ENCODE results near the gene ZSCAN29. TPM values are rescaled to one million over a fixed set of nuclear protein-coding genes. Genes with fewer than 3 reads are reported as not detected.

Gene ZSCAN29
- polyA plus RNA-seq, 1 donor from 2014 or later, result 37.5 TPM

GRCh38 chr15:43325039-43325684 is 45.7 kb downstream of the ZSCAN29 start:
- H3K27me3 ChIP-seq (ENCODE audit: insufficient read depth, low read depth, low read length), result no peaks in the 10 kb centered on the region
- TF ChIP-seq MXI1 (conservative IDR thresholded peaks at IDR 0.05; ENCODE audit: poor library complexity, severe bottlenecking) (no peak), TAF1 (IDR thresholded peaks at IDR 0.05; ENCODE audit: low read depth) (no peak), SMC3 (conservative IDR thresholded peaks at IDR 0.05; ENCODE audit: poor library complexity) (no peak), RAD21 (conservative IDR thresholded peaks at IDR 0.05) (no peak), POLR2AphosphoS5 (IDR thresholded peaks at IDR 0.05) (no peak), EP300 (conservative IDR thresholded peaks at IDR 0.05; ENCODE audit: poor library complexity, severe bottlenecking) (no peak), EZH2 (IDR thresholded peaks at IDR 0.05; ENCODE audit: borderline replicate concordance, insufficient read depth, low read length, poor library complexity, severe bottlenecking) (no peak)
- TF ChIP-seq, protein P1, sequence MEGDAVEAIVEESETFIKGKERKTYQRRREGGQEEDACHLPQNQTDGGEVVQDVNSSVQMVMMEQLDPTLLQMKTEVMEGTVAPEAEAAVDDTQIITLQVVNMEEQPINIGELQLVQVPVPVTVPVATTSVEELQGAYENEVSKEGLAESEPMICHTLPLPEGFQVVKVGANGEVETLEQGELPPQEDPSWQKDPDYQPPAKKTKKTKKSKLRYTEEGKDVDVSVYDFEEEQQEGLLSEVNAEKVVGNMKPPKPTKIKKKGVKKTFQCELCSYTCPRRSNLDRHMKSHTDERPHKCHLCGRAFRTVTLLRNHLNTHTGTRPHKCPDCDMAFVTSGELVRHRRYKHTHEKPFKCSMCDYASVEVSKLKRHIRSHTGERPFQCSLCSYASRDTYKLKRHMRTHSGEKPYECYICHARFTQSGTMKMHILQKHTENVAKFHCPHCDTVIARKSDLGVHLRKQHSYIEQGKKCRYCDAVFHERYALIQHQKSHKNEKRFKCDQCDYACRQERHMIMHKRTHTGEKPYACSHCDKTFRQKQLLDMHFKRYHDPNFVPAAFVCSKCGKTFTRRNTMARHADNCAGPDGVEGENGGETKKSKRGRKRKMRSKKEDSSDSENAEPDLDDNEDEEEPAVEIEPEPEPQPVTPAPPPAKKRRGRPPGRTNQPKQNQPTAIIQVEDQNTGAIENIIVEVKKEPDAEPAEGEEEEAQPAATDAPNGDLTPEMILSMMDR (IDR thresholded peaks at IDR 0.05; ENCODE audit: poor library complexity, severe bottlenecking), result no peak
- TF ChIP-seq, protein P2, sequence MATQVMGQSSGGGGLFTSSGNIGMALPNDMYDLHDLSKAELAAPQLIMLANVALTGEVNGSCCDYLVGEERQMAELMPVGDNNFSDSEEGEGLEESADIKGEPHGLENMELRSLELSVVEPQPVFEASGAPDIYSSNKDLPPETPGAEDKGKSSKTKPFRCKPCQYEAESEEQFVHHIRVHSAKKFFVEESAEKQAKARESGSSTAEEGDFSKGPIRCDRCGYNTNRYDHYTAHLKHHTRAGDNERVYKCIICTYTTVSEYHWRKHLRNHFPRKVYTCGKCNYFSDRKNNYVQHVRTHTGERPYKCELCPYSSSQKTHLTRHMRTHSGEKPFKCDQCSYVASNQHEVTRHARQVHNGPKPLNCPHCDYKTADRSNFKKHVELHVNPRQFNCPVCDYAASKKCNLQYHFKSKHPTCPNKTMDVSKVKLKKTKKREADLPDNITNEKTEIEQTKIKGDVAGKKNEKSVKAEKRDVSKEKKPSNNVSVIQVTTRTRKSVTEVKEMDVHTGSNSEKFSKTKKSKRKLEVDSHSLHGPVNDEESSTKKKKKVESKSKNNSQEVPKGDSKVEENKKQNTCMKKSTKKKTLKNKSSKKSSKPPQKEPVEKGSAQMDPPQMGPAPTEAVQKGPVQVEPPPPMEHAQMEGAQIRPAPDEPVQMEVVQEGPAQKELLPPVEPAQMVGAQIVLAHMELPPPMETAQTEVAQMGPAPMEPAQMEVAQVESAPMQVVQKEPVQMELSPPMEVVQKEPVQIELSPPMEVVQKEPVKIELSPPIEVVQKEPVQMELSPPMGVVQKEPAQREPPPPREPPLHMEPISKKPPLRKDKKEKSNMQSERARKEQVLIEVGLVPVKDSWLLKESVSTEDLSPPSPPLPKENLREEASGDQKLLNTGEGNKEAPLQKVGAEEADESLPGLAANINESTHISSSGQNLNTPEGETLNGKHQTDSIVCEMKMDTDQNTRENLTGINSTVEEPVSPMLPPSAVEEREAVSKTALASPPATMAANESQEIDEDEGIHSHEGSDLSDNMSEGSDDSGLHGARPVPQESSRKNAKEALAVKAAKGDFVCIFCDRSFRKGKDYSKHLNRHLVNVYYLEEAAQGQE (IDR thresholded peaks at IDR 0.05; ENCODE audit: borderline replicate concordance), result no peak
- no peak overlapping the region for H3K4me3 ChIP-seq (ENCODE audit: low read length)
- no peaks in the 10 kb centered on the region for H3K9me3 ChIP-seq (ENCODE audit: low read length)
- H3K79me2 ChIP-seq (replicated peaks; ENCODE audit: insufficient read depth, low read length), result peaks cover 14% of the 10 kb centered on the region
- H3K9me2 ChIP-seq (ENCODE audit: insufficient read depth, low read length), result no peaks in the 10 kb centered on the region
- no peak overlapping the region for H3K27ac ChIP-seq (ENCODE audit: low read length)
- no peak overlapping the region for H3K9ac ChIP-seq (ENCODE audit: low read length)
- no peaks in the 10 kb centered on the region for H3F3A ChIP-seq (ENCODE audit: insufficient read depth, low read length, poor library complexity, severe bottlenecking)
- no peak overlapping the region for H2AFZ ChIP-seq (ENCODE audit: low read depth, low read length)
- no peak overlapping the region for H3K4me2 ChIP-seq (ENCODE audit: low read length)
- H4K20me1 ChIP-seq (ENCODE audit: insufficient read depth), result no peaks in the 10 kb centered on the region
- peaks cover 7% of the 10 kb centered on the region for H3K36me3 ChIP-seq (ENCODE audit: insufficient read depth, low read length)

- no peaks in the 10 kb centered on the region for H3K9me3 ChIP-seq (ENCODE audit: low read length)
- TF ChIP-seq SMC3 (conservative IDR thresholded peaks at IDR 0.05; ENCODE audit: poor library complexity) (no peak), RAD21 (conservative IDR thresholded peaks at IDR 0.05) (no peak), MXI1 (conservative IDR thresholded peaks at IDR 0.05; ENCODE audit: poor library complexity, severe bottlenecking) (no peak), EP300 (conservative IDR thresholded peaks at IDR 0.05; ENCODE audit: poor library complexity, severe bottlenecking) (no peak), POLR2AphosphoS5 (IDR thresholded peaks at IDR 0.05) (no peak), TAF1 (IDR thresholded peaks at IDR 0.05; ENCODE audit: low read depth) (no peak), EZH2 (IDR thresholded peaks at IDR 0.05; ENCODE audit: borderline replicate concordance, insufficient read depth, low read length, poor library complexity, severe bottlenecking) (no peak)
- TF ChIP-seq, protein P1 (IDR thresholded peaks at IDR 0.05; ENCODE audit: poor library complexity, severe bottlenecking), result no peak
- TF ChIP-seq, protein P2 (IDR thresholded peaks at IDR 0.05; ENCODE audit: borderline replicate concordance), result no peak
- no peaks in the 10 kb centered on the region for H3K79me2 ChIP-seq (replicated peaks; ENCODE audit: insufficient read depth, low read length)
- H3F3A ChIP-seq (ENCODE audit: insufficient read depth, low read length, poor library complexity, severe bottlenecking), result no peaks in the 10 kb centered on the region
- no peak overlapping the region for H3K4me2 ChIP-seq (ENCODE audit: low read length)
- H3K9ac ChIP-seq (ENCODE audit: low read length), result no peak overlapping the region
- H3K9me2 ChIP-seq (ENCODE audit: insufficient read depth, low read length), result no peaks in the 10 kb centered on the region
- no peak overlapping the region for H2AFZ ChIP-seq (ENCODE audit: low read depth, low read length)
- H3K27ac ChIP-seq (ENCODE audit: low read length), result no peak overlapping the region
- H3K27me3 ChIP-seq (ENCODE audit: insufficient read depth, low read depth, low read length), result no peaks in the 10 kb centered on the region
- H3K36me3 ChIP-seq (ENCODE audit: insufficient read depth, low read length), result no peaks in the 10 kb centered on the region
- H3K4me3 ChIP-seq (ENCODE audit: low read length), result no peak overlapping the region
- H4K20me1 ChIP-seq (ENCODE audit: insufficient read depth), result no peaks in the 10 kb centered on the region
Observed at GRCh38 chr15:43318990-43319771, 51.7 kb downstream of the ZSCAN29 start.

All from neural cell (in vitro differentiated cells).